CD4-positive, alpha-beta T cell treated with Interleukin-2 at 100 ng/mL for 4 hours (primary cell): Measurements from ENCODE around the gene C1orf167.

Experiments used
- DNase-seq: peaks from one replicate; pipeline ENCODE4 v3.0.0-alpha.2; 2020; ENCODE audit warnings: low spot score

Gene C1orf167

DNA sequence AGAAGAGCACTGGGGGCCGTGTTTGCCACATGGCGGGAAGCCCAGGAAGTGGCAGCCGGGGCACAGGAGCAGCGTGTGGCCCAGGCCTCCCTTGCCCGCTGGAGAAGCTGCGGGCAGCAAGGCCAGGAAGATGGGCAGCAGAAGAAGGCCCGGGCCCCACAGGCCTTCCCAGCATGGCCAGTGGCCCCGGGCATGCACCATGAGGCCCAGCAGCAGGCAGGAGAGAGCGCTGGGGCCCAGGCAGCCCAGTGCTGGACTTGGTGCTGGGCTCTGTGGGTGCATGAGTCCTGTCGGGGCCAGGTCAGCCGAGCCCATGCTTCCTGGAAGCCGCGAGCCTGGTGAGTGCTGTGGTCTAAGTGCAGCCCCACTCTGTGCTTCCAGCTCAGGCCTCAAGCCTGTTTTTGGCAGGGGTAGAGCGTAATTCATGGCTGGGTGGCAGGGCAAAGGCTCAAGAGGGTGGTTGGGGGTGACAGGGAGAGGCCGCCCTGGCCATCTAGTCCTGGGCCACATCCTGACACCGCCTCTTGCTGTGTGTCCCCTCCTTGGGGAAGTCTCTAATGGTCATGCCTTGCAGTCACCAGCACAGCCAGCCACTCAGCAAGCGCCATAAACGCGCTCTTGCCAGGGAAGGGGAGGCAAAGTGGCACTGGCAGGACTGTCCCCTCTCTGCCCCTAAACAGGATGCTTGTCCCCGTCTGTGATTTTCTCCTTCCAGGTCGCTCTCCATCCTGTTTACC, 22.4 kb downstream of the C1orf167 start:
- no peak for DNase-seq

- DNase-seq: peak; percentile 40
Observed at GRCh38 chr1:11784993-11785769, 23.2 kb downstream of the C1orf167 start.

DNA sequence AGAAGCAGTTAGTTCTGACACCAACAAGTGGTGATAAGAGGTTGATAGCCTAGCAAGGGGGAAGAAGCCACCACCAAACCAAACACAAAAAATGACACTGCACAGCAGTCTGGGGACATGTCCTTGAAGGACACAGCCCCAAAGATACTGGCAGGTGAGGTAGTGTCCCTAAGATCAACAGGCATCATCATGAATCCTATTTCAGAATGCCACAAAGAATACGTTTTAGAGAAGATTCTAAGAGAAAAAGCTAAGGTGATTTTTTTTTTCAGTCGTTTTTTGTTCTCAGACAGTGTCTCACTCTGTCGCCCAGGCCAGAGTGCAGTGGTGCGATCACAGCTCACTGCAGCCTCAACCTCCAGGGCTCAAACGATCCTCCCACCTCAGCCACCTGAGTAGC, 24.2 kb downstream of the C1orf167 start:
- no peak for DNase-seq

DNA sequence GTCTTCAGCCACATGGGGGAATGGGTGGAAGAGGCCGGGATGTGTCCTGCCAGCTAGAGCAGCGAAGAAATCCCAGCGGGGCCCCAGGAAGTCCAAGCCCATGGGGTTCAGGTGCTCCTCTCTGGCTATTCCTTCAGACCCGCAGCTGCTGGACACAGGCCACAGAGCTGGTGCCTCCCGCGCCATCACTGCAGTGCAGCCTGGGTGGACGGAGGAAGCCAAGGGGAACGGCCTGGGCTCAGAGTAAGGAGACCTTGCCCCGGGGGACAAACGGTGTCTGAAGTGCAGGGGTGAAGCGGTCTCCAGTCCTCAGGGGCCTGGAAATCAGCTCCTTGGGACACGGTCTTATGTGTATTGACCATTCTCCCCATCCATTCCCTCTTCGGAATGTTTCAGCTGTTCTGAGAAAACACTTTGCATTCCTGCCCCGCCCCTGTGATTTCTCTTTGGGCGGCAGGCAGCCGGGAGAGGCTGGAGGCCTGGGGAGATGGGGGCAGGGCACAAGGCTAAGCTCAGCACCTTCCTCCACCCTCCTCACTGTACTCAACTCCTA, 25.3 kb downstream of the C1orf167 start:
- DNase-seq: no peak

- DNase-seq: no peak
Observed at GRCh38 chr1:11787804-11788436, 25.9 kb downstream of the C1orf167 start.

- DNase-seq: no peak
Observed at GRCh38 chr1:11788549-11789053, 26.6 kb downstream of the C1orf167 start.

GRCh38 chr1:11789126-11790067, 27.4 kb downstream of the C1orf167 start:
- DNase-seq: no peak

- DNase-seq: no peak
Observed at GRCh38 chr1:11790101-11790879, 28.3 kb downstream of the C1orf167 start.

- no peak for DNase-seq
Observed at GRCh38 chr1:11790880-11791715, 29.1 kb downstream of the C1orf167 start.

GRCh38 chr1:11792106-11792505, 30.1 kb downstream of the C1orf167 start:
- no peak for DNase-seq

GRCh38 chr1:11793819-11794218, 31.8 kb downstream of the C1orf167 start:
- DNase-seq: no peak

GRCh38 chr1:11794446-11795237, 32.6 kb downstream of the C1orf167 start:
- no peak for DNase-seq

DNA sequence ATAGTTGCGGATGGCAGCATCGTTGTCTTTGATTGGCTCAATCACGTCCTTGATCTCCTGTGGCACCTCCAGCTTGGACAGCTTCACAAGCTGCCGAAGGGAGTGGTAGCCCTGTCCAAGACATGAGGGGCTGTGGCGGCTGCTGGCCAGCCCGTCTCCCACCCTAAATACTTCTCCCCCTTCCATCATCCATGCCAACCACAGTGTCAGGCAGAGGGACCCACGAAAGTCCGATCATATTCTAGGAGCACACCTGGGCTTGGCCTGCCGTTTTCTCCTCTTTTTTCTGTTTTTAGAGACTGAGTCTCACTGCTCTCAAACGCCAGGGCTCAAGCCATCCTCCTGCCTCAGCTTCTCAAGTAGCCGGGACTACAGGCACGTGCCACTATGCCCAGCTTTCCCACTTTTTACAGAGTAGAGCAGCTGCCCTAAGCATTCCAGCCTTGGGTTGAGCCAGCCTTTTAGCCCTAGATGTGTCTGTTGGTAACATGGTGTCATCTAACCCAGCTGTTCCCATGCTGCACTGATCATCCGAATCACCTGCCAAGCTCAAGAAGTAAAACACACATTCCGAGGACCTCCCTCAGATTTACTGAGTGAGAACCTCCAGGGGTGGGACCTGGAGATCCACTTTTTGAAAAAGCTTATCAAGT, 33.4 kb downstream of the C1orf167 start:
- DNase-seq: no peak

DNA sequence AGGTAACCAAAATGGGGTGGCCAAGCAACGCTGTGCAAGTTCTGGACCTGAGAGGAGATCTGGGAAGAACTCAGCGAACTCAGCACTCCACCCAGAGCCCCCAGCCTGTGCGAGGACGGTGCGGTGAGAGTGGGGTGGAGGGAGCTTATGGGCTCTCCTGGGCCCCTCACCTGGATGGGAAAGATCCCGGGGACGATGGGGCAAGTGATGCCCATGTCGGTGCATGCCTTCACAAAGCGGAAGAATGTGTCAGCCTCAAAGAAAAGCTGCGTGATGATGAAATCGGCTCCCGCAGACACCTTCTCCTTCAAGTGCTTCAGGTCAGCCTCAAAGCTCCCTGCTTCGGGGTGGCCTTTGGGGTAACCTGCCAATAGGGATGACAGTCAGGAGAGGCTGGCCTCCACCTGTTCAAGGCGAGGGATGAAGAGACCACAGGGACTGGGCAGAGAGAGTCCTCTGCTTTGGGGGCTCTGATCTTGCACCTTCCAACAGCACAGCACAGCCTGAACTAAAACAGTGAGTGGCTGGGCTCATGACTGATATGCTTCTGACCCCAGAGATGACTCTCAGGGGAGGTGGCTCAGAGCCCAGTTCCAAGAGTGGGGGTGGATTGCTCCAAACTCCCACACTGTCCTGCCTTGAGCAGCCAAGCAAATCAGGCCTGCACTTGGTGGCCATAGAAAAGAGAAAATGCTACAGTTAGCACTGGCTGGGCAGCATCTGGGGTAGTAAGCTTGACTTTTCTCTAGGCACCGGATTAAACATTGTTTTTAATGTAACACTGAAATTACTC, 34.2 kb downstream of the C1orf167 start:
- no peak for DNase-seq

GRCh38 chr1:11797525-11798216, 35.7 kb downstream of the C1orf167 start:
- no peak for DNase-seq

GRCh38 chr1:11799099-11799498, 37.1 kb downstream of the C1orf167 start:
- DNase-seq: no peak

- no peak for DNase-seq
Observed at GRCh38 chr1:11799896-11800295, 37.9 kb downstream of the C1orf167 start.
